Measurements from ENCODE around the gene AIM2. TPM values are rescaled to one million over a fixed set of nuclear protein-coding genes. Genes with fewer than 3 reads are reported as not detected.
A peak's percentile ranks its signal among the peaks of the same experiment; 100 is the strongest.

The AIM2 gene
- total RNA-seq, 6 donors from 2014 or later, result 0.80 to 5.5 (median 2.7) TPM; not detected in 1

GRCh38 chr1:159014003-159014571, 62.5 kb downstream of the AIM2 start:
- H3K9me3 ChIP-seq, result no peaks in the 10 kb centered on the region
- peak overlapping the region in 3 of 4 donors; percentile 30 to 91 (median 80) for H3K27ac ChIP-seq
- H3K36me3 ChIP-seq, result peaks cover 3 to 33% (median 19%) of the 10 kb centered on the region in 4 donors
- peak overlapping the region in 2 of 4 donors; percentile 55 to 59 for H3K4me3 ChIP-seq
- TF ChIP-seq EP300 (IDR thresholded peaks at IDR 0.05) (no peak), POLR2AphosphoS5 (IDR thresholded peaks at IDR 0.05) (no peak)
- peaks cover 38 to 65% (median 46%) of the 10 kb centered on the region in 4 donors for H3K4me1 ChIP-seq
- ATAC-seq (ENCODE audit: low FRiP score in 2 of 2), result no peak
- no peaks in the 10 kb centered on the region for H3K27me3 ChIP-seq
- WGBS, 2 donors, result 81 to 85% methylated on average over 3 of the region's 3 CpGs
- no peak for DNase-seq

GRCh38 chr1:159012495-159012894, 64.1 kb downstream of the AIM2 start:
- DNase-seq (peak in 1 of 2 donors; percentile 66), ATAC-seq (ENCODE audit: low FRiP score in 2 of 2) (no peak)
- H3K9me3 ChIP-seq, result no peaks in the 10 kb centered on the region
- H3K4me3 ChIP-seq, result peak overlapping the region; percentile 33 to 59 (median 46)
- peak overlapping the region; percentile 73 to 91 (median 84) for H3K27ac ChIP-seq
- peaks cover 3 to 17% (median 12%) of the 10 kb centered on the region in 4 donors for H3K36me3 ChIP-seq
- 24 to 26% methylated on average over 6 of the region's 6 CpGs for WGBS, 2 donors
- H3K4me1 ChIP-seq, result peaks cover 44 to 67% (median 52%) of the 10 kb centered on the region in 4 donors
- TF ChIP-seq POLR2AphosphoS5 (IDR thresholded peaks at IDR 0.05) (peak; percentile 44 to 69), POLR2A (IDR thresholded peaks at IDR 0.05) (peak in 2 of 4 donors; percentile 30 to 67), CTCF (IDR thresholded peaks at IDR 0.05) (no peak), EP300 (IDR thresholded peaks at IDR 0.05) (peak in 2 of 4 donors; percentile 12)
- H3K27me3 ChIP-seq, result no peaks in the 10 kb centered on the region

Other genes with a start within 250 kb of the AIM2 start
- gene MNDA, start 245.4 kb downstream of the AIM2 start, total RNA-seq, result 10 to 100 TPM; 16.2 to 83.3 (median 28.7) TPM
- gene PYHIN1, start 145.2 kb downstream of the AIM2 start, total RNA-seq, result 10 to 100 TPM in 1 of 6 donors, 1 to 10 TPM in 5; 1.8 to 14.2 (median 5.6) TPM
- gene IFI16, start 66.9 kb downstream of the AIM2 start, total RNA-seq, result 100 to 1,000 TPM in 1 of 6 donors, 10 to 100 TPM in 5; 43.8 to 108 (median 66.2) TPM
- 10 to 100 TPM in 1 of 6 donors, 1 to 10 TPM in 4, under 1 TPM in 1; 0.98 to 16.0 (median 2.0) TPM for gene CADM3, start 94.8 kb upstream of the AIM2 start, total RNA-seq
- 100 to 1,000 TPM in 1 of 6 donors, 10 to 100 TPM in 4, 1 to 10 TPM in 1; 2.1 to 133 (median 38.4) TPM for gene ACKR1, start 128.1 kb upstream of the AIM2 start, total RNA-seq
- 10 to 100 TPM in 1 of 6 donors, 1 to 10 TPM in 2, under 1 TPM in 1, not detected in 2; 0.98 to 11.8 (median 4.7) TPM for gene FCER1A, start 225.6 kb upstream of the AIM2 start, total RNA-seq

Data from upper lobe of left lung (tissue), 6 donors.